Activated B cell treated with CpG ODN at 0.5 μM for 24 hours (primary cell): ENCODE results near the gene EPSTI1. TPM values are rescaled to one million over a fixed set of nuclear protein-coding genes. Genes with fewer than 3 reads are reported as not detected.

Experiments
- ATAC-seq: fragments of 200-7000 bp; cut with Tn5 transposase; one replicate; pipeline ENCODE4 v1.10.0; 2021; ENCODE audit warnings: low read depth, mild to moderate bottlenecking, moderate library complexity
- CTCF ChIA-PET: fragments of 350-600 bp; sonication (Branson Sonifier 250); formaldehyde crosslinking; loops from one replicate; lab custom pipeline; 2021; ENCODE audit warnings: antibody characterized with exemption; lab: Charles Lee
- POLR2A ChIA-PET: fragments of 350-600 bp; sonication (Branson Sonifier 250); formaldehyde crosslinking; loops from one replicate; lab custom pipeline; 2021; ENCODE audit warnings: antibody characterized with exemption; lab: Charles Lee
- DNase-seq: peaks from one replicate; pipeline ENCODE4 v3.0.0; 2022
- H3K27ac Mint-ChIP-seq: one replicate; pipeline ENCODE4 v1.8.0; 2020; ENCODE audit warnings: mixed read lengths
- H3K27me3 Mint-ChIP-seq: one replicate; pipeline ENCODE4 v1.8.0; 2021; ENCODE audit warnings: mixed read lengths
- H3K36me3 Mint-ChIP-seq: one replicate; pipeline ENCODE4 v1.8.0; 2021; ENCODE audit warnings: low read depth, mixed read lengths
- H3K4me1 Mint-ChIP-seq: one replicate; pipeline ENCODE4 v1.8.0; 2021; ENCODE audit warnings: mixed read lengths
- H3K4me3 Mint-ChIP-seq: one replicate; pipeline ENCODE4 v1.8.0; 2020; ENCODE audit warnings: mild to moderate bottlenecking, mixed read lengths
- H3K9me3 Mint-ChIP-seq: one replicate; pipeline ENCODE4 v1.8.0; 2020; ENCODE audit warnings: mixed read lengths
- intact Hi-C: fragments of 100-400 bp; cut with micrococcal nuclease; formaldehyde crosslinking; loops from one replicate; pipeline ENCODE4 v1.15.1; 2024
- total RNA-seq: library from RNA; stranded (reverse); gene quantifications from 2 replicates; pipeline ENCODE4 v1.2.3, GENCODE V29; 2022
- TF ChIP-seq, protein P1 (sequence below): fragments of 200-600 bp; IDR thresholded peaks from one replicate; pipeline ENCODE4 v1.8.0; 2022; ENCODE audit warnings: antibody characterized with exemption, mild to moderate bottlenecking

EPSTI1 gene
- total RNA-seq, 1 donor from 2014 or later: 32.8 TPM

DNA sequence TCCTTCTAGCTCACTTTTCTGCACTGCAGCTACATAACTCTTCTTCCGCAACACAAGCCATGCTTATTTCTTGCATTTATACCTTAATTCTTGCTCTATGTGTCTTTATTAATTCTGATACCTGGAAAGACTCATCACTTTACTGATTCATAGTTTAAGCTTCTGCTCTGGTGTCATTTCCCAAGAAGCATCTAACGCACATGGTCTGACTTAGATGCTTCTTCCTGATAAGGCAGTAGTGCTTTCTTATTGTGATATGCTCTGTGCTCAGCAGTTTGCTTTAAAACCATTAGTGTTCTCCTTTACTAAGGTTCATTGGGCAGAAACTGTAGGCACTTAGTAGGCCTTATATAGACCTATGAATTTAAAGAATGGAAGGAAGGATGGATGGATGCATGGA is 66.4 kb downstream of the EPSTI1 start:
- Mint-ChIP-seq H3K27me3 (no peaks in the 10 kb centered on the region), H3K9me3 (no peaks in the 10 kb centered on the region), H3K36me3 (peaks cover 83% of the 10 kb centered on the region), H3K4me1 (no peaks in the 10 kb centered on the region), H3K4me3 (no peak overlapping the region), H3K27ac (no peak overlapping the region)
- CTCF ChIA-PET: no interaction called here
- intact Hi-C loops: no loop called here
- TF ChIP-seq, protein P1, sequence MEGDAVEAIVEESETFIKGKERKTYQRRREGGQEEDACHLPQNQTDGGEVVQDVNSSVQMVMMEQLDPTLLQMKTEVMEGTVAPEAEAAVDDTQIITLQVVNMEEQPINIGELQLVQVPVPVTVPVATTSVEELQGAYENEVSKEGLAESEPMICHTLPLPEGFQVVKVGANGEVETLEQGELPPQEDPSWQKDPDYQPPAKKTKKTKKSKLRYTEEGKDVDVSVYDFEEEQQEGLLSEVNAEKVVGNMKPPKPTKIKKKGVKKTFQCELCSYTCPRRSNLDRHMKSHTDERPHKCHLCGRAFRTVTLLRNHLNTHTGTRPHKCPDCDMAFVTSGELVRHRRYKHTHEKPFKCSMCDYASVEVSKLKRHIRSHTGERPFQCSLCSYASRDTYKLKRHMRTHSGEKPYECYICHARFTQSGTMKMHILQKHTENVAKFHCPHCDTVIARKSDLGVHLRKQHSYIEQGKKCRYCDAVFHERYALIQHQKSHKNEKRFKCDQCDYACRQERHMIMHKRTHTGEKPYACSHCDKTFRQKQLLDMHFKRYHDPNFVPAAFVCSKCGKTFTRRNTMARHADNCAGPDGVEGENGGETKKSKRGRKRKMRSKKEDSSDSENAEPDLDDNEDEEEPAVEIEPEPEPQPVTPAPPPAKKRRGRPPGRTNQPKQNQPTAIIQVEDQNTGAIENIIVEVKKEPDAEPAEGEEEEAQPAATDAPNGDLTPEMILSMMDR: no peak
- POLR2A ChIA-PET: no interaction called here
- ATAC-seq (no peak), DNase-seq (no peak)

GRCh38 chr13:42924344-42924743 is 67.7 kb downstream of the EPSTI1 start:
- Mint-ChIP-seq H3K36me3 (peaks cover 85% of the 10 kb centered on the region), H3K9me3 (no peaks in the 10 kb centered on the region), H3K27me3 (no peaks in the 10 kb centered on the region), H3K27ac (no peak overlapping the region), H3K4me1 (no peaks in the 10 kb centered on the region), H3K4me3 (no peak overlapping the region)
- no peak for DNase-seq
- POLR2A ChIA-PET: no interaction called here
- ATAC-seq: no peak
- CTCF ChIA-PET: no interaction called here
- TF ChIP-seq, protein P1: no peak
- intact Hi-C loops: no loop called here

DNA sequence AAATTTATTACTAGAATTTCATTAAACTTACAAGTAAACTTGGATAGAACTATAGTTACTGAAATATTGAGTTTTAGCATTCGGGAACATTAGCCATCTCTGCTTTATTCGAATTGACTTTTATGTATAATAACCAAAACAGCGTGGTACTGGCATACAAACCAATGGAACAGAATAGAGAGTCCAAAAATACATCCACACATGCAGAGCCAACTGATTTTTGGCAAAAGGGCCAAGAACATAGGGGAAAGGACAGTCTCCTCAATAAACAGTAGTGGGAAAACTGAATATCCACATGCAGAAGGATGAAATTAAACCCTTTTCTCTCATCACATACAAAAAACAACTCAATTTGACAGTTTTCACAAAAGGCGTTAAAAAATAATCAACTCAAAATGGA is 84.3 kb downstream of the EPSTI1 start:
- no peak overlapping the region for H3K27ac Mint-ChIP-seq
- H3K4me1 Mint-ChIP-seq: no peaks in the 10 kb centered on the region
- H3K36me3 Mint-ChIP-seq: peaks cover 72% of the 10 kb centered on the region
- TF ChIP-seq, protein P1: no peak
- POLR2A ChIA-PET: no interaction called here
- intact Hi-C loops: no loop called here
- DNase-seq (no peak), ATAC-seq (no peak)
- CTCF ChIA-PET: no interaction called here
- H3K4me3 Mint-ChIP-seq: no peak overlapping the region
- no peaks in the 10 kb centered on the region for H3K9me3 Mint-ChIP-seq
- no peaks in the 10 kb centered on the region for H3K27me3 Mint-ChIP-seq

- DNase-seq (no peak), ATAC-seq (no peak)
- Mint-ChIP-seq H3K4me1 (no peaks in the 10 kb centered on the region), H3K4me3 (no peak overlapping the region), H3K9me3 (no peaks in the 10 kb centered on the region), H3K36me3 (peaks cover 69% of the 10 kb centered on the region), H3K27me3 (no peaks in the 10 kb centered on the region), H3K27ac (no peak overlapping the region)
- intact Hi-C loops: no loop called here
- TF ChIP-seq, protein P1: no peak
- ChIA-PET CTCF (interaction anchor here (0.6 kb wide), 1 partner anchor 27 kb away, joined by 3 read pairs; no protein-coding TSS in a partner anchor), POLR2A (no interaction called here)
Observed at GRCh38 chr13:42906257-42906656, 85.8 kb downstream of the EPSTI1 start.

- POLR2A ChIA-PET: no interaction called here
- H3K4me1 Mint-ChIP-seq: no peaks in the 10 kb centered on the region
- no peak for ATAC-seq
- peaks cover 69% of the 10 kb centered on the region for H3K36me3 Mint-ChIP-seq
- TF ChIP-seq, protein P1: no peak
- no peak overlapping the region for H3K27ac Mint-ChIP-seq
- intact Hi-C loops: no loop called here
- DNase-seq: no peak
- no peak overlapping the region for H3K4me3 Mint-ChIP-seq
- H3K9me3 Mint-ChIP-seq: no peaks in the 10 kb centered on the region
- H3K27me3 Mint-ChIP-seq: no peaks in the 10 kb centered on the region
- CTCF ChIA-PET: interaction anchor here (0.6 kb wide), 1 partner anchor 1627 kb away, joined by 4 read pairs; no protein-coding TSS in a partner anchor
Observed at GRCh38 chr13:42905579-42905978, 86.5 kb downstream of the EPSTI1 start.
